ENCODE data around the gene ALDOA.

ALDOA gene

DNA sequence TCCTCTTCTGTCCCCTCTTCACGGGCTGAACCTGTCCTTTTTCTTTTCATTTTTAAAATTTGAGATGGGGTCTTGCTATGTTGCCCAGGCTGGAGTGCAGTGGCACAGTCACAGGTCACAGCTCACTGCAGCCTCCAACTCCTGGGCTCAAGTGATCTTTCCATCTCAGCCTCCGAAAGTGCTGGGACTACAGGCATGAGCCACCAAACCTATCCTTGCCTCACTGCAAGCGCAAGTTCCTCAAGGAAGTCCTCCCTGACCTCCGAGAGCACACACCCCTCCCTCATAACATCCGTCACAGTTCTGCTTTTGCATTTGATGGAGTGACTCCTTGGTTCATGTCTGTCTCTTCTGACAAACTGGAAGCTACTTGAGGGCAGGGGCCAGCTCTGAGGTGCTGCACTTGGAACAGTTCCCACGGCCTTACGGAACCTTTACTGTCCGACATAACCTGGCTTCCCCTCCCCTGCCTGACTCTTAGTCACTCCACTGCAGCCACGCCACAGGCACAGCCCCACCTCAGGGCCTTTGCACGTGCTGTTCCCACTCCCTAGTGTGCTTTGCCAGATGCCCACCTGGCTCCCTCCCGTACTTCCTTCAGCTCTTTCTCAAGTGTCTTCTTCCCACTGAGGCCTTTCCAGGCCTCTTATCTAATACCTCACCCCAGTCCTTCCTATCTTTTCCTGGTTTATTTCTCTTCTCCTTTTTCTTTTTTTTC, 21.8 kb downstream of the ALDOA start:
- Histone ChIP-seq H3K36me3 (ENCODE audit: insufficient read depth) (no peaks in the 10 kb centered on the region), H2AFZ (ENCODE audit: low read depth) (no peak overlapping the region), H4K20me1 (ENCODE audit: insufficient read depth) (no peaks in the 10 kb centered on the region), H3K79me2 (ENCODE audit: insufficient read depth, low read depth) (no peaks in the 10 kb centered on the region), H3K9ac (no peak overlapping the region), H3K27ac (no peak overlapping the region), H3K4me3 (IDR thresholded peaks at IDR 0.05; ENCODE audit: insufficient read depth, low read depth, low read length) (no peak overlapping the region), H3K4me2 (no peak overlapping the region), H3K27me3 (ENCODE audit: insufficient read depth, low read depth) (no peaks in the 10 kb centered on the region), H3K4me1 (ENCODE audit: low read depth, poor library complexity, severe bottlenecking) (peaks cover 12% of the 10 kb centered on the region)
- TF ChIP-seq, protein P1, sequence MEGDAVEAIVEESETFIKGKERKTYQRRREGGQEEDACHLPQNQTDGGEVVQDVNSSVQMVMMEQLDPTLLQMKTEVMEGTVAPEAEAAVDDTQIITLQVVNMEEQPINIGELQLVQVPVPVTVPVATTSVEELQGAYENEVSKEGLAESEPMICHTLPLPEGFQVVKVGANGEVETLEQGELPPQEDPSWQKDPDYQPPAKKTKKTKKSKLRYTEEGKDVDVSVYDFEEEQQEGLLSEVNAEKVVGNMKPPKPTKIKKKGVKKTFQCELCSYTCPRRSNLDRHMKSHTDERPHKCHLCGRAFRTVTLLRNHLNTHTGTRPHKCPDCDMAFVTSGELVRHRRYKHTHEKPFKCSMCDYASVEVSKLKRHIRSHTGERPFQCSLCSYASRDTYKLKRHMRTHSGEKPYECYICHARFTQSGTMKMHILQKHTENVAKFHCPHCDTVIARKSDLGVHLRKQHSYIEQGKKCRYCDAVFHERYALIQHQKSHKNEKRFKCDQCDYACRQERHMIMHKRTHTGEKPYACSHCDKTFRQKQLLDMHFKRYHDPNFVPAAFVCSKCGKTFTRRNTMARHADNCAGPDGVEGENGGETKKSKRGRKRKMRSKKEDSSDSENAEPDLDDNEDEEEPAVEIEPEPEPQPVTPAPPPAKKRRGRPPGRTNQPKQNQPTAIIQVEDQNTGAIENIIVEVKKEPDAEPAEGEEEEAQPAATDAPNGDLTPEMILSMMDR (conservative IDR thresholded peaks at IDR 0.05; ENCODE audit: low read depth, low read length), result no peak

DNA sequence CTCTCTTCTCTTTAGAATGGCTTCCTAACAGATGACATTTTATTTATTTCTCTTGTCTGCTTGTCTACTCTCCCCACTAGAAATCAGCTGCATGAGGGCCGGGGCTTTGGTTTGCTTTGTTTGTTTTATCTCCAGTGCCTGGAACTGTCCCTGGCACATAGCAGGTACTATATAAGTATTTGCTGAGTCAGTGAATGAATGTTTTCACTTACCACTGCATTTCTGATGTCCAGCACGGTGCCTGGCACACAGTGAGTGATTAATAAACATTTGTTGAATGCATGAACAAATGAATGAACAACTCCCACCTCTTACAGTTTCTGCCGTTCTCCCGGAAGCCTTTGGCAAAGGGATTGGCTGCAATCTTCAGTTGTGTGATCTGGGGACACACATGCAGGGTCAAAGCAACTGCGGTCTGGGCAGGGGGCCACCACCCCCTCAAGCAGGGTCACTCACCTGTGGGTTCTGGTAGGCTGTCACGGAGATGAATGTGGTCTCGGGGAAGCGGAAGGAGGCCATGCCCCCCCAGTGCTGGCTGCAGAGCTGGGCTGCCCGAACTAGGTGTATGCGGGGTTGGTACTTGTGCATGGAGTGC, 22.8 kb downstream of the ALDOA start:
- Histone ChIP-seq H3K27ac (no peak overlapping the region), H3K9ac (no peak overlapping the region), H3K4me2 (no peak overlapping the region), H3K79me2 (ENCODE audit: insufficient read depth, low read depth) (no peaks in the 10 kb centered on the region), H3K4me1 (ENCODE audit: low read depth, poor library complexity, severe bottlenecking) (peaks cover 21% of the 10 kb centered on the region), H3K4me3 (IDR thresholded peaks at IDR 0.05; ENCODE audit: insufficient read depth, low read depth, low read length) (no peak overlapping the region), H3K27me3 (ENCODE audit: insufficient read depth, low read depth) (no peaks in the 10 kb centered on the region), H4K20me1 (ENCODE audit: insufficient read depth) (no peaks in the 10 kb centered on the region), H3K36me3 (ENCODE audit: insufficient read depth) (no peaks in the 10 kb centered on the region), H2AFZ (ENCODE audit: low read depth) (no peak overlapping the region)
- TF ChIP-seq, protein P1 (conservative IDR thresholded peaks at IDR 0.05; ENCODE audit: low read depth, low read length), result no peak

DNA sequence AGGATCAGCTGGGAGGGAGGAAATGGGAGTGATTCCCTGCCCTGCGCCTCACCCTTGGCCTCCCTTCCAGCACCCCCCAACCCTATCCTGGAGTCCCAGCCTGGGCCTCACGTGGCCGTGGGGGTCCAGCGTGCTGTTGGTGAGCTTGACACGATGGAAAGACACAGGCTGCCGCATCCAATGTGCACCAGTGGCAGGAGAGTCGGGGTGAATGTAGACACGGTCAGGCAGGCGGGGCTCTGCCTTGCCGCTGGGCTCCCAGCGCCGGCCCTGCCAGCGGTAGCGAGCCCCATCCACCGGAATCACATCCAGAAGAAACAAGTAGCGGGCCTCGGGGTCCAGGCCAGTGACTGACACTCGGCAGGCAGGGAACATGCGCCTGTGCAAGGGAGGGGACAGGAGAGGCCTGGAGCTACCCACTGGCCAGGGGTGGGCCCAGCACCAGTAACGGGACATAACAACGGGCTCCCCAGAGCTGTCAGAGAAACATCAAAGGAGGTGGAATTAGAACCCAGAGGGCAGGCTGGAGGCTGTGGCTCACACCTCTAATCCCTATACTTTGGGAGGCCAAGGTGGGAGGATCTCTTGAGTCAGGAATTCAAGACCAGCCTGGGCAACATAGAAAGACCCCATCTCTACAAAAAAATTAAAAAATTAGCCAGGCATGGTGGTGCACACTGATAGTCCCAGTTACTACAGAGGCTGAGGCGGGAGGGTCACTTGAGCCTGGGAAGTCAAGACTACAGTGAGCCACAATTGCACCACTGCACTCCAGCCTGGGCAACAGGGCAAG, 23.5 kb downstream of the ALDOA start:
- no peak overlapping the region for H3K4me3 ChIP-seq (IDR thresholded peaks at IDR 0.05; ENCODE audit: insufficient read depth, low read depth, low read length)
- no peaks in the 10 kb centered on the region for H3K79me2 ChIP-seq (ENCODE audit: insufficient read depth, low read depth)
- H3K36me3 ChIP-seq (ENCODE audit: insufficient read depth), result no peaks in the 10 kb centered on the region
- TF ChIP-seq, protein P1 (conservative IDR thresholded peaks at IDR 0.05; ENCODE audit: low read depth, low read length), result no peak
- no peaks in the 10 kb centered on the region for H3K27me3 ChIP-seq (ENCODE audit: insufficient read depth, low read depth)
- H4K20me1 ChIP-seq (ENCODE audit: insufficient read depth), result no peaks in the 10 kb centered on the region
- H3K4me2 ChIP-seq, result no peak overlapping the region
- no peak overlapping the region for H3K27ac ChIP-seq
- H3K4me1 ChIP-seq (ENCODE audit: low read depth, poor library complexity, severe bottlenecking), result peaks cover 23% of the 10 kb centered on the region
- H2AFZ ChIP-seq (ENCODE audit: low read depth), result no peak overlapping the region
- H3K9ac ChIP-seq, result no peak overlapping the region

DNA sequence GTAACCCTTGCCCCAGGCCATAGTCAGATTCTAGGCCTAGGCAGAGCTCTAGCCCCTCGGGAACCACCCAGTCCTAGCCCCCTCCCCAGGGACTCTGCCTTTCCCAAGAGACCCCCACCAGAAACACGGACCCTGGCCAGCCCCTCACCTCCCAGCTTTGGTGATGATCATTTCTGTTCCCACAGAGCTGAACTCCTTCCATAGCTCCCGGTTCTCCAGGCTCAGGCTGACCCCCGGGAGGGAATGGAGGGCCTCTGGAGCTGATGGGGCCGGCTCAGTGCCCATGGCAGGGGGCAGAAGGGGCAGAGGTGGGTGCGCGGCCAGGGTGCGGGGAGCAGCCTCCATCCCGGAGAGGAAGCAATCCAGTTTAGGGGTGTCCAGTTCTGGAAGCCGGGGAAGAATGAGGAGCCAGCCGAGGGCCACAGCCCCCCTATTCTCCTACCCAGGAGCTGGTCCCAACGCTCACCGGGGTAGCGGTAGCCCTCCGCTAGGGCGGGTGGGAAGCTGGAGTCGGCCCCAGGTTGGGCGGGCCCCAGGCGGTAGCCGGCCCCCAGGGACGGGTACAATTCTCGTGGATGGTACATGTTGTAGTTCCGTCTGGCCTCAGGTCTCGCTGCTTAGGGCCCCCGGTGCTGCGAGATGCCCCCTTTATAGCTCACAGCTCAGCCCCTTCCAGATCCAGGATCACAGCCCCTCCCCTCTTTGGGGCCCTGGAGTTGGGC, 25.2 kb downstream of the ALDOA start:
- TF ChIP-seq, protein P1 (conservative IDR thresholded peaks at IDR 0.05; ENCODE audit: low read depth, low read length), result no peak
- Histone ChIP-seq H4K20me1 (ENCODE audit: insufficient read depth) (no peaks in the 10 kb centered on the region), H3K4me1 (ENCODE audit: low read depth, poor library complexity, severe bottlenecking) (peaks cover 36% of the 10 kb centered on the region), H3K9ac (no peak overlapping the region), H3K4me3 (IDR thresholded peaks at IDR 0.05; ENCODE audit: insufficient read depth, low read depth, low read length) (no peak overlapping the region), H3K4me2 (no peak overlapping the region), H2AFZ (ENCODE audit: low read depth) (peak overlapping the region; percentile 90; the same call in 1 of the 2 replicates), H3K36me3 (ENCODE audit: insufficient read depth) (no peaks in the 10 kb centered on the region), H3K79me2 (ENCODE audit: insufficient read depth, low read depth) (no peaks in the 10 kb centered on the region; the same call in 1 of the 2 replicates), H3K27me3 (ENCODE audit: insufficient read depth, low read depth) (no peaks in the 10 kb centered on the region), H3K27ac (no peak overlapping the region)
